ENCODE data around the gene CHN1. TPM values are rescaled to one million over a fixed set of nuclear protein-coding genes. Genes with fewer than 3 reads are reported as not detected.

The CHN1 gene
- total and polyA plus RNA-seq, 2 of the 8 experiments (the other 6 are each of a cell fraction or from before 2014, with no cell fraction given), result 54.0 to 65.7 TPM

GRCh38 chr2:174994381-174994780, 10.8 kb downstream of the CHN1 start:
- Histone ChIP-seq H3K56ac (replicated peaks; ENCODE audit: insufficient read length, low read depth, low read length) (no peak overlapping the region), H2BK5ac (ENCODE audit: low read depth, low read length) (no peak overlapping the region), H4K20me1 (replicated peaks in 1 of 2; ENCODE audit: control insufficient read depth in 1 of 2, insufficient read depth in 2 of 2, low read length in 2 of 2) (no peaks in the 10 kb centered on the region), H3K9me3 (ENCODE audit: insufficient read depth in 2 of 2, low read depth in 1 of 2, low read length in 1 of 2) (peaks cover 4 to 5% of the 10 kb centered on the region in 2 experiments; a peak in 2 of 4 replicates), H3K27me3 (replicated peaks in 1 of 4; ENCODE audit: control insufficient read depth in 3 of 4, extremely low read depth in 1 of 4, insufficient read depth in 3 of 4, low read length in 3 of 4) (no peaks in the 10 kb centered on the region), H3K36me3 (ENCODE audit: control insufficient read depth in 2 of 4, insufficient read depth in 4 of 4, low read length in 3 of 4) (no peaks in the 10 kb centered on the region; a peak in 2 of 8 replicates), H2BK15ac (ENCODE audit: low read length) (no peak overlapping the region), H2AK5ac (ENCODE audit: low read depth, low read length) (no peak overlapping the region; the same call in 1 of the 2 replicates), H3K23me2 (ENCODE audit: low read depth, low read length) (no peaks in the 10 kb centered on the region; the same call in 1 of the 2 replicates), H2BK20ac (ENCODE audit: low read length) (no peak overlapping the region), H3K9ac (replicated peaks in 1 of 4; ENCODE audit: extremely low read depth in 1 of 4, low read depth in 3 of 4, low read length in 3 of 4) (no peak overlapping the region), H3K18ac (ENCODE audit: extremely low read depth, low read length) (no peak overlapping the region), H2AFZ (ENCODE audit: low read length) (no peak overlapping the region), H3K27ac (ENCODE audit: low read depth, low read length) (no peak overlapping the region), H4K8ac (ENCODE audit: extremely low read depth, insufficient read depth, low read length) (no peak overlapping the region), H2BK12ac (ENCODE audit: low read depth, low read length) (no peak overlapping the region), H3K23ac (ENCODE audit: insufficient read length) (no peak overlapping the region), H3K4ac (replicated peaks; ENCODE audit: insufficient read length, low read depth, low read length) (no peak overlapping the region), H3K79me2 (ENCODE audit: control insufficient read depth in 1 of 2, insufficient read depth in 2 of 2, low read length in 2 of 2) (peaks cover 2 to 97% of the 10 kb centered on the region in 2 experiments), H3K4me3 (ENCODE audit: extremely low read depth in 1 of 4, insufficient read depth in 2 of 4, low read depth in 3 of 4, low read length in 4 of 4) (no peak overlapping the region), H4K5ac (ENCODE audit: insufficient read length, low read depth, low read length) (no peak overlapping the region), H4K91ac (replicated peaks; ENCODE audit: insufficient read length, low read length) (no peak overlapping the region), H3K14ac (ENCODE audit: insufficient read length) (no peak overlapping the region), H3K4me2 (ENCODE audit: insufficient read depth in 1 of 2, low read depth in 2 of 2, low read length in 2 of 2) (no peak overlapping the region), H3K79me1 (ENCODE audit: low read depth, low read length) (peaks cover 5% of the 10 kb centered on the region), H2BK120ac (replicated peaks; ENCODE audit: low read depth, low read length) (no peak overlapping the region), H3K4me1 (replicated peaks in 1 of 4; ENCODE audit: control insufficient read depth in 3 of 4, insufficient read depth in 4 of 4, low read length in 3 of 4) (peaks cover 2 to 9% (median 5%) of the 10 kb centered on the region in 4 experiments; a peak in 5 of 7 replicates)
- ChIA-PET POLR2A (ENCODE audit: partially characterized antibody) (interaction anchor here (0.6 to 1.6 kb wide), 3 partner anchors 9 to 294 kb away, joined by 3 to 7 read pairs (median 5); partner anchors contain the start of gene CHN1), CTCF (ENCODE audit: partially characterized antibody) (interaction anchor here (0.7 to 13.6 kb wide), 4 partner anchors 14 to 295 kb away, joined by 3 to 249 read pairs (median 6); no protein-coding TSS in a partner anchor)
- TF ChIP-seq BCL11A (IDR thresholded peaks at IDR 0.05; ENCODE audit: low read depth in 2 of 2, low read length in 2 of 2), result no peak
- TF ChIP-seq EZH2 (IDR thresholded peaks at IDR 0.05; ENCODE audit: low read depth, low read length, severe bottlenecking), result no peak
- TF ChIP-seq RBBP5 (IDR thresholded peaks at IDR 0.05; ENCODE audit: borderline replicate concordance, low read depth, low read length), result no peak
- no peak for TF ChIP-seq SIRT6 (IDR thresholded peaks at IDR 0.05; ENCODE audit: low read length)
- TF ChIP-seq TCF12 (IDR thresholded peaks at IDR 0.05; ENCODE audit: low read depth, low read length), result no peak
- TF ChIP-seq TBP (IDR thresholded peaks at IDR 0.05; ENCODE audit: low read depth, low read length), result no peak
- TF ChIP-seq BACH1 (IDR thresholded peaks at IDR 0.05; ENCODE audit: low read length), result no peak
- no peak for TF ChIP-seq CBX5 (IDR thresholded peaks at IDR 0.05; ENCODE audit: low read depth, low read length)
- TF ChIP-seq GTF2F1 (IDR thresholded peaks at IDR 0.05; ENCODE audit: borderline replicate concordance, low read depth, low read length), result no peak
- DNase-seq (ENCODE audit: low read depth in 1 of 2, low spot score in 2 of 2) (no peak), FAIRE-seq (no peak)
- WGBS, 2 experiments (ENCODE audit: extremely low coverage in 1 of 2, insufficient coverage in 1 of 2, insufficient read length in 1 of 2, insufficient replicate concordance in 2 of 2, low coverage in 1 of 2, low lambda C conversion rate in 2 of 2, missing lambda C conversion rate in 1 of 2), result 89% methylated on average over 5 of the region's 5 CpGs; no CpG with 5 or more reads in 1 of the 2 experiments

All from H1 (cell line).